T-helper 2 cell treated with Interferon-gamma antibody and Interleukin-4, amounts not matched to agents 100 ng/mL and 5 ng/mL, for 36 hours (primary cell): Measurements from ENCODE around the gene MMP27. TPM values are rescaled to one million over a fixed set of nuclear protein-coding genes. Genes with fewer than 3 reads are reported as not detected.
"Not testable (repeated sequence)": the region's sequence is repeated elsewhere in the genome, so short reads cannot be mapped to it uniquely, and the experiment has no call there.

Source experiments
- intact Hi-C: fragments of 100-400 bp; cut with micrococcal nuclease; formaldehyde crosslinking; loops from one replicate; pipeline ENCODE4 v1.15.1; 2023
- total RNA-seq: library from RNA; stranded (reverse); gene quantifications from 2 replicates; pipeline ENCODE4 v1.2.3, GENCODE V29; 2022

Gene MMP27, protein sequence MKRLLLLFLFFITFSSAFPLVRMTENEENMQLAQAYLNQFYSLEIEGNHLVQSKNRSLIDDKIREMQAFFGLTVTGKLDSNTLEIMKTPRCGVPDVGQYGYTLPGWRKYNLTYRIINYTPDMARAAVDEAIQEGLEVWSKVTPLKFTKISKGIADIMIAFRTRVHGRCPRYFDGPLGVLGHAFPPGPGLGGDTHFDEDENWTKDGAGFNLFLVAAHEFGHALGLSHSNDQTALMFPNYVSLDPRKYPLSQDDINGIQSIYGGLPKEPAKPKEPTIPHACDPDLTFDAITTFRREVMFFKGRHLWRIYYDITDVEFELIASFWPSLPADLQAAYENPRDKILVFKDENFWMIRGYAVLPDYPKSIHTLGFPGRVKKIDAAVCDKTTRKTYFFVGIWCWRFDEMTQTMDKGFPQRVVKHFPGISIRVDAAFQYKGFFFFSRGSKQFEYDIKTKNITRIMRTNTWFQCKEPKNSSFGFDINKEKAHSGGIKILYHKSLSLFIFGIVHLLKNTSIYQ
- total RNA-seq = not detected in 2 replicates

DNA sequence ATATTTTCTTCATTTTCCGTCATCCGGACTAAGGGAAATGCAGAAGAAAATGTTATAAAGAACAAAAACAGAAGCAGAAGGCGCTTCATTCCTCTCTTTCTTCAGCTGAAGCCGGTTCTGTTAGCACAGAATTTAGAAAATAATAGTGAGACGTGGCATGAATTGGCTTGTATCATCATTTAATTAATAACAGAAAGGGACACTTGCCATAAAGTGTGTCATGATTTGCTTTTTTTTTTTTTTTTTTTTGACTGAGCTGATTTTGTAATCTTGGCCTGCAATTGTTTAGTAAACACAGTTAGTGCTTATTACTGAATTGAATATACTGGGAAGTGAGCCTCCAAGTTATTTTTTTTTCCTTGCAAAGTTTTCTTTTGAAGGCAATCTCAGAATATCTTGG lies at the start of gene MMP27:
Gene MMP27 (minus strand): TSS at position 144 of the 400 bp plus-strand sequence. CDS start 55 bp downstream, at position 89.
- intact Hi-C loops = no loop called here

DNA sequence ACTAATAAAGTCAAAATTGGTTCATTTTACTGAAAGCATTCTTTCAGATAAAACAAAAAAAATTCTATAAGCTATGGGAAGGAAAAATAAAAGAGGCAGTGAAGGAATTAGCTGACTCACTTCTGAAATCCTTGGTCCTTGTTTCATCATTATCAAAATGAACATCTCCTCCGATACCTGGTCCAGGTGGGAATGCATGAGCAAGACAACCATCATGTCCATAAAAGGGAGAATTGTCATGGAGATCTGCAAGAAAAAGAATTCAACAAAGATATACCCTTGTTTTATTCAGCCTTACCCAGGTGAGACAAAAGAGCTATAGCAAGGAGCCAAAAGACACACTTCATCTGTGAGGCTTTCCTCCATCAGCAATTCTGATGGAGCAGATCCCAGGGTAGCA lies 47.7 kb upstream of the MMP27 start:
- intact Hi-C loops = no loop called here

DNA sequence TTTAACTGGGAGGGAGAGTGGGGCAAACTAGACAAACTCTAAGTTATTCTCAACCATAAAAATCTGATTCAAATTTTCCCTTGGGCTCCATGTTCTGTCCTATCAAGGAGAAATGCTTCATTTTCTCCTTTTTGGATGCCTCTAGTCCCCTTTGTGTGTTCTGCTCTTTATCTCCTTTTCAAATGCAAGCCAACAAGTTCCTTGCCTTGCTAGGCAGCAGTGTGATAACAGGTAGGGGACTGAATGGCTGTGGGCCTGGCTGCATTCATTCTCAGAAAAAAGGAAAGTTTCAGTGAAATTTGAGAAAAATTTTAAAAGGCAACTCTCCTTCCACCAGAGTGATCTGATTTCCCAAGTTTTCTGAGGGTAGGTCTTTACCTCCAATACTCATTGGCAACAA lies 46.1 kb upstream of the MMP27 start:
- intact Hi-C loops = no loop called here

DNA sequence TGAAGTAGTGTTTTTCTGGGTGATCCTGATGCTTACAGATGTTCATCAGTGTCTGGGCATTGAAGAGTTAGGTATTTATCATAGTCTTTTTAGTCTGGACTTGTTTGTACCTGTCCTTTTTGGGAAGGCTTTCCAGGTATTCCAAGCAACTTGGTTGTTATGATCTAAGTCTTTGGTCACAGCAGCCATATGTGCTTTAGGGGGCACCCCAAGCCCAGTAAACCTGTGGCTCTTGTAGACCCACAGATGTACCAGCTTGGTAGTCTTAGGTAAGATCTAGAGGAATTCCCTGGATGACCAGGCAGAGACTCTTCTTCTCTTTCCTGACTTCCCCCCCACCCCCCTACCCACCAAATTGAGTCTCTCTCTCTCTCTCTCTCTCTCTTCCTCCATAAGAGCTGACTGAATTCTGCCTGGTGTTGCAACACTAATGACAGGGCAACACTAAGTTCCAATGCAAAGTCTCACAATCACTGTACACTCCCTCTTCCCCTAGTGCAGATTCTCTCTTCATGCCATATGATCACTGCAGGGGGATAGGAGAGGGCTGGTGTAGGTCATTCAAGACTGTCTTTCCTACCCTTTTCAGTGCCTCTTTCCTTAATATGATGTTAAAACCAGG lies 43.6 kb upstream of the MMP27 start:
- intact Hi-C loops = no loop called here

DNA sequence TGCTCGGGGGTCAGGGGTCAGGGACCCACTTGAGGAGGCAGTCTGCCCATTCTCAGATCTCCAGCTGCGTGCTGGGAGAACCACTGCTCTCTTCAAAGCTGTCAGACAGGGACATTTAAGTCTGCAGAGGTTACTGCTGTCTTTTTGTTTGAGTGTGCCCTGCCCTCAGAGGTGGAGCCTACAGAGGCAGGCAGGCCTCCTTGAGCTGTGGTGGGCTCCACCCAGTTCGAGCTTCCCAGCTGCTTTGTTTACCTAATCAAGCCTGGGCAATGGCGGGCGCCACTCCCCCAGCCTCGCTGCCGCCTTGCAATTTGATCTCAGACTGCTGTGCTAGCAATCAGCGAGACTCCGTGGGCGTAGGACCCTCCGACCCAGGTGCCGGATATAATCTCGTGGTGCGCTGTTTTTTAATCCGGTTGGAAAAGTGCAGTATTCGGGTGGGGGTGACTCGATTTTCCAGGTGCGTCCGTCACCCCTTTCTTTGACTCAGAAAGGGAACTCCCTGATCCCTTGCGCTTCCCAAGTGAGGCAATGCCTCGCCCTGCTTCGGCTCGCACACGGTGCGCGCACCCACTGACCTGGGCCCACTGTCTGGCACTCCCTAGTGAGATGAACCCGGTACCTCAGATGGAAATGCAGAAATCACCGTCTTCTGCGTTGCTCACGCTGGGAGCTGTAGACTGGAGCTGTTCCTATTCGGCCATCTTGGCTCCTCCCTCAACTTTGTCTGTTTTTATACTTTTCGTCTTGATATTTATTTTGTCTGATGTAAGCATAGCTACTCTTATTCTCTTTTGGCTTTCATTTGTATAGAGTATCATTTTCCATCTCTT lies 41.4 kb upstream of the MMP27 start:
- intact Hi-C loops = not testable (repeated sequence)

DNA sequence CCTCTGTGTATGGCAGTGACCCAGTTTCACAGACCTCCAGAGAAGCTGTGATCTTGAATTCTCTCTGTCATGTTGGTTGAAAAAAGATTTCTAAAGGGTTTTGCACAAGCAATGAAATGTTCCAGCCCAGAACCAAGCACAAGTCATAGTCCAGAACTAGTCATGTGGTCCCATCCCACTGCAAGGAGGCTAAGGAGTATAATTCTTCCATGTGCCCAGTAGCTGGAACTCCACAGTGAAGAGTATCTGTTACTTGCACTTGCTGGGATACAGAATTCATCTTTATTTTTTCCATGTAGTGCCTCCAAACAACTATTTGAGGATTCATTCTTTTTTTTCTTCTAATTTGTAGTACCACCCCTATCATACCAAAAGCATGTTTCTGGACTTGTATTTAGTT lies 29.1 kb upstream of the MMP27 start:
- intact Hi-C loops = loop anchor here (5.0 kb wide), 1 partner anchor 323 kb away; no protein-coding TSS in a partner anchor

DNA sequence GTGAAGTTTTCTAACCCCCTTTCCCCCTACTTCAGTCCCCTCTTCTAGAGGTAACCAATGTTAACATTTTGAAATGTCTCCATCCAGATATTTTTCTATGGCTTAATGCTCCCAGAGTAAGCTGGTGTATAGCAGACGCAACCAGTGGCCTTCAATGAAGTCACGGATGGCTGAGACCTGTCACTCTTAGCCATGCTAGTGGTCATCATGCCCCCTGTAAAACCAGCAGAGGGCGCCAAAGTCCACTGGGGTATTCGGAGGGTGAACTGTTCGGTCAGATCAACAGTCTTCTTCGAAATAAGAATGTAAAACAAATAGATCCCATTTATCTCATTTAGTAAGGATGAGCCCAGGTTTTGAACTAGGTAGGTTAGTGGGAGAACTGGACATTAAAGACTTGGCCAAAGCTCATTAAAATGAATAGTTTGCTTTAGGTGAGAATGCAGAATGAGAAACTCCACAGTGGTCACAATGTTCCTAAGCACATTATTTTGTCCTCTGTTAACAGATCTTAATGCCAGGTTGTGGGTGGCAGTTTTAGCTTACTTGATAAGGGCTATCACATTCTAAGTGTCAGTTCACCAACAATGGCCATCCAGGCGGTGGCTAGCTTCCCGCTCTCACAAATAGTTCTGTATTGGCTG lies 27.8 kb upstream of the MMP27 start:
- intact Hi-C loops = loop anchor here (1.0 to 5.0 kb wide), 2 partner anchors 208 to 324 kb away; no protein-coding TSS in a partner anchor

DNA sequence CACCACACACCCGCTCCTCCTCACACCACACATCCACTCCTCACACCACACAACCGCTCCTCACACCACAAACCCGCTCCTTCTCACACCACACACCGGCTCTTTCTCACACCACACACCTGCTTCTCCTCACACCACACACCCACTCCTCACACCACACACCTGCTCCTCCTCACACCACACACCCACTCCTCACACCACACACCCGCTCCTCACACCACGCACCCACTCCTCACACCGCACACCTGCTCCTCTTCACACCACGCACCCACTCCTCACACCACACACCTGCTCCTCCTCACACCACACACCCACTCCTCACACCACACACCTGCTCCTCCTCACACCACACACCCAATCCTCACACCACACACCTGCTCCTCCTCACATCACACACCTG lies 25.4 kb upstream of the MMP27 start:
- intact Hi-C loops = loop anchor here (5.0 kb wide), 1 partner anchor 326 kb away; no protein-coding TSS in a partner anchor

DNA sequence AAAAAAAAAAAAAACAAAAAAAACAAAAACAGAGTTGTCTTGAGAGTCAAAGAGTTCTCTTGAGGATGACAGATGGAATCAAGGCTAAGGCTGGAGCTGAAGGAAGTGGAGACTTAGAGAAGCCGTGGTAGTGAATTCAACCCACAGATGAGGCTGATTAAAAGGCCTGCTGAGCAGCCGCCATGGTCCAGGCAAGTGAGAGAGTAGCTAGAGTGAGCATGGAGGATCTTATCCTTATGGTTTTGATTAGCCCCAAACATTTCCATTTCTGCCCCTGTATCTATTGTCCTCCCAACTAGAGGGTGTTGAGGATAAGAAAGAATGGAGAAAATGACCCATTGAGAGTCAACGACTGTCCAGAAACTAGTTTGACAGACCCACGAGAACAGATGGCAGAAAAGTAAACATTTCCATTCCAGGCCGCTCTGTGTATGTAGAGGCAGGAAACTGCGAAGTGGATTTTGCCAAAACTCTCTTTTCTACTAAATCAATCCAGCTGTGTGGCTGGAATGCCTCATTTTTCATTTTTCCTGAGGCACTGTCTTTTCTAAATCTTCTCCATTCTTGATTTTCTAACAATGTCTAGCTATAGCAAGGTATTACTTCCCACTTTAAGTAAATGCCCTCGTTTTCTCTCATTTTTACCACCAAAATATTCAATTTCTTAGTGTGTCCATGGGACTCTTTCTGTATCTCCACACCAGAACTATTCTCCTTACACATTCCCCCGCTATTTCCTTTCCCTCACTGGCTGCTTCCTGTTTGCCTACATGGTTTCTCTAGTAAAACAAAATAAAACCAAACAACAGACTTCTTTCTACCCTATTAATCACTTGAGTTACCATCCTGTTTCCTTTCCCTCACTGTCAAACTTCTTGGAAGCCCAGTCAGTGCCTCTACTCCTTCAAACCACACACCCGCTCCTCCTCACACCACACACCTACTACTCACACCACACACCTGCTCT lies 24.6 kb upstream of the MMP27 start:
- intact Hi-C loops = loop anchor here (5.0 kb wide), 1 partner anchor 327 kb away; no protein-coding TSS in a partner anchor

DNA sequence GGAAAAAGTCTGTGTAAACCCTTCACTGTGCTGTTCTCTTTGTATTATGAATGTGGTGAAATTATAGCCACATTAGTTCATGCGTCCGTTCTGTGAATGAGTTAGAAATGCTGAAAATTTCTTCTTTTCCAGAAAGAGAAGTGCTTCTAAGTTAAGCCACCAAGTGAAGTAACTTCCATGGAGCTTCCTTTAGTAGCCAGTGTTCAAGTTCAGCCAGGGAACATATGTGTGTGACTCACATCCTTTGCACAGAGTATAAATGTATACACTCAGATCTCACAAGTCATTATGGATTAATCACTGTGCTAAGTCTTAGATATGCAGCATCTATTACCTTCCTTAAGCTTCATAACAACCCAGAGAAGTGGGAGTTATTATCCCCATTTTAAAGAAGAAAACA lies 22.3 kb upstream of the MMP27 start:
- intact Hi-C loops = no loop called here

DNA sequence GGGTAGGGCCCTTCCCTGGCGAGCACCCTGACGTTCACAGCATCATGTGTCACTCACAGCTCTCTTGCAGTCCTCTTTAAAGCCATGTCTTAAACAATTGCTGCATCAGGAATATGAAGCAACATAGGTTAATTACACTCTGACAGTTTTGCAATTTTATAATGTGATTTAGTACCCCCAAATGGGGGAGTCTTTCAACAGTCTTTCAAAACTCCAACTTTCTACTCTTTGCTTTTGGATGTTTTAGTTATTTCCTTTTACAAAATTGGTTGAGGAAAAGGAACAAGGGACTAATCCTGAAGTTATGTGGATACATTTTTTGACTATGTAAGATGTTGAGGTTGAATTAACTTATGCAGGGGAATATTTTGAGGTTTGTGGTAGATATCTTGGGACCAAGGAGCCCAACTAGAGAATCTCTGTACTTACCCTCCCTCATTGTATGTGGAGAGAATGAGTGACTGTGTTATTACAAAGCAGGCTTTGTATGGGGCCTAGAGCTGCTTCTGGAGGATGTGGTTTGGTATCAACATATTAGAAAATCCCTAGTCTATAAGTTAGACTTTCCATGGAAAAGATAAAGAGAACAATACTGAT lies 19.4 kb upstream of the MMP27 start, which contains the start of gene MMP8:
Gene MMP8 (minus strand): TSS at position 51 of the 597 bp plus-strand sequence. CDS start 99 bp downstream, outside the sequence.
- intact Hi-C loops = no loop called here

DNA sequence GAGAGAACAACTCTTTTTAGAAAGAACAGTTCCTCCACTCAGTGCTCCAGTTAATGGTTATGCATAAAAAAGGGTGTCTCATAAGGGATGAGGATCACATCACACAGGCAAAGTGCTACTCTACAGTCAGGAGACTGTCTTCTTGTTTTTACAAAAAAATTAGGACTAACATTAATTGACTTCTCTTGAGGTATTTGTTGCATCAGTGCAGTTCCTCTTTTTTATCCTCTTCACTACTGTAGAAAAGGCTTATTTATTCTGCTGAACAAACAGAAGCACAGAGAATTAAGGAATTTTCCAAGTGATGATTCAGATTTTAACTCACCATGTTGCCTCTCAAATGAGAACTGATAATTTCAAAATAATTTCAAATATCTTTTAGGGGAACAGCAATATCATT lies 17.3 kb upstream of the MMP27 start:
- intact Hi-C loops = no loop called here

DNA sequence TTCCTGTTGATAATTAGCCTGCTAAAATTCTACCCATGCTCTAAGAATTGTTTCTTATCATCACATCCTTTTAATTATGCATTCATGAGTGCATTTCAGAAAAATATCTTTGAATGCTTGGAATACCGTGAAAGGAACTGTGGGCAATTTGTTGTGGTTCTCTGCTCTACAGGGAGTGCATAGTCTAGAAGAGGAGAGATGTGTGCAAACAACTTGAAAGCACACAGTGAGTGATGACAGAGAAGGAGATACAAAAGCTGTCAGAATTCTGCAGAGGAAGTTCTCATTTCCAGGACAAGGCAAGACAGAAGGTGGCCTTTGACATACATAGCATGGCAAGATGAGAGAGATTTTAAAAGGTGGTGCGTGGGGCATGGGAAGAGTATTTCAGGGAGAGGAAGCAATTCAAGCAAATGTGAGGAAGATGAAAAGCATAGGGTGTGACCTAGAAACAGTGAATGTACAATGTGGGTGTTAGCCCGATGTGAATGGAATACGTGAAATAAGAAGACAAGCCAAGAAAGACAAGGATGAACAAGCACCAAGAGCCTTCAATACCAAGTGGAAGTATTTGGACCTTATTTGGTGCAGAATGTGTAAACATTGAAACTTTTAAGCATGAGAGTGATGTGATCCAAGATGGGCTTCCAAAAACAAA lies 14.2 kb upstream of the MMP27 start:
- intact Hi-C loops = no loop called here

DNA sequence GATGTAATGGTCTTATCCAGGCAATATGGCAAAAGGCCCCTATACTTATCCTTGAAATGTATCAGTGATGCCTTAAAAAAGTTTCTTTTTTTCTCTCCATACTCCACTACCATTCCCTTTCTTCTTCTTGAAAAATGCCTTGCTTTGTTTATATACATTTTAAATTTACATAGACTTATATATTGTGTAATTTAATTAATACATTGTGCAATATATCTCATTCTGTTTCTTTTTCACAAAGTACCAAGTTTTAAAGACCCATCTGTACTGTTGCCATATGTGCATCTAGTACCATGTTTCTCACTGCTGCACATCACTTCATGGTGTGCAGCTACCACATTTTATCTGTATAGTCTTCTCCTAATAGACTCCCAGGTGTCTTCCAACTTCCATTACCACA lies 11.7 kb upstream of the MMP27 start:
- intact Hi-C loops = no loop called here

DNA sequence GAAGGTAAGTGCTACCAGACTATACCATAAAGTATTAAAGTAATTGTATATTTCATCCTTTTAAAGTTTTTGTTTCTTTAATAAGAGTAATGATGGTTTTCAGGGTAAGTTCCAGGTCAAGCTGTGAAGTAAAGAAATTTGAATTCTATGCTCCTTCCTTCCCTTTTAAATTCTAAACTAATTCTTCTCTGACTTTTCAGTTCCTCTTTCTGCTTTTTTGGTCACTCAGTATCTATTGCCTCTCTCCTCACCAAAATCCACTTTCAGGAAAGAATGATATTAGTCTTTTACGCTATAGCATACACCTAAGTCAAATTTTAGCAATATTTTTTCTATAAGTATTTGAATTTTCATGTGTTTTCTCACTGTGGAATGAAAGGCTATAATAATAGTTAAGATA lies 11.0 kb upstream of the MMP27 start:
- intact Hi-C loops = no loop called here

DNA sequence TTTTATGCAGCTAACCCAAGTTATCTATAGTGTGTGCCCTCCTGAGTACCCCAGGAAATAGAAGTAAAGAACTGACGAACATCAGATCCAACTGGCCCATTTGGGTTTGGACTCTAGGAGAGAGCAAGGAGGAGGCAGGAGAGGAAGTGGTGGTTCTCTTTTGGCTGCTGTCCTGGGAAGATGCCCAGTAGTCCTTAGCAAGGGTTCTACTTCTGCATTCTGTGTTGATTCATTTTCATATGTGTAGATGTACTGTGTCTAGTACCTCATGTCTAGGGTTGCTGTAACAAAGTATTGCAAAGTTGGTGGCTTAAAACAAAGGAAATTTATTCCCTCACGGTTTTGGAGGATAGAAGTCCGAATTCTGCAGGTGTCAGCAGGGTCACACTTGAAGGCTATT lies 6.6 kb upstream of the MMP27 start:
- intact Hi-C loops = no loop called here

DNA sequence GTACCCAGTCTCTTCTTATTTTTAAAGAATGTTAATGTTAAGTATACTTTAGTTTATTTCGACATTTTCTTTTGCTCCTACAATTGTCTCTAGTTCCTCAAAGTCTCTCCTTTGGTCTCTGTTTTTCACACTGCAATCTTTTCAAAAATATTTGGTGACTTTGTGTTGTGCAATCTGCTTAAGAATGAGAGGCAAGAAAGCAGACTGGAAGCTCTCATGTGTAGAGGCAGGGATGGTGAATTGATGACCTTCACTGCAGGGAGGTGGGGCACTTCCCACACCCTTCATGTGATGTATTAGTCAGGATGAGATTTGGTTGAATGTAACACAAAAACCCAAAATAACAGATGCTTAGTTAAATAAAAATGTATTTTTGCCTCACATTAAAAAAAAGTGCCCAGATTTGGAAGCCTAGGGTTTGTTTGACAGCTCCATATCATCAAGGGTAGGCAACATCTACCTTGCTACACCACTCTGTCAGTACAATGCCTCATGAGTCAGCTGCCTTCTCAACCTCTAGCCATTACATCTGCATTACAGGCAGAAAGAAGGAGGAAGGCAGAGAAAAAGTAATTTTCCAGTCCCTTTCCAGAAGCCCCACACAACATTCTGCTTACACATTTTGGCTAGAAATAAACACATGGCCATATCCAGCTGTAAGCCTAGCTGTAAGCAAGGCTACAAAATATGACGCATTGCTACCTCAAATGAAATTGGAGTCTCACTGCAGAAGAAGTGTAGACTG lies 3.8 kb upstream of the MMP27 start:
- intact Hi-C loops = no loop called here

DNA sequence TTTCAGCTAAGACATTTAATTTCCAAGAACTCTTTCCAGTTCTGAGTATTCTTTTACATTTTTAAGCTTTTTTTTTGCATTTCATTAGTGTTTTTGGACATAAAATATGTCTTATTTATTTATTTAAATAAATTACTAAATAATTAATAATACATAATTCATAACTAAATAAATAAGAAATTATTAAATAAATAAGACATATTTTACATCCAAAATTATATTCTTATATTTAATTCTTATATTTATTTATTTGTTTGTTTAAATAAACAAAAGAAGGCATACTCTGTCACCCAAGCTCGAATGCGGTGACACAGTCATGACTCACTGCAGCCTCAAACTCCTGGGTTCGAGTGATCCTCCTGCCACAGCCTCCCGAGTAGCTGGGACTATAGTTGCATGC lies 3.1 kb upstream of the MMP27 start:
- intact Hi-C loops = no loop called here
